T-helper 17 cell (primary cell): ENCODE data around the gene SRL. TPM values are rescaled to one million over a fixed set of nuclear protein-coding genes. Genes with fewer than 3 reads are reported as not detected.

Experiments used
- ATAC-seq: fragments of 150-1000 bp; cut with Tn5 transposase; 2 replicates; pipeline ENCODE4 v1.10.0; 2021; ENCODE audit warnings: mild to moderate bottlenecking, moderate library complexity
- DNase-seq, 3 donors: peaks; one replicate each; pipeline versions ENCODE4 v3.0.0 to v3.0.0-alpha.2; 2020 to 2021
- H3K9me3 ChIP-seq: one replicate; pipeline ENCODE4 v1.7.0; 2013; ENCODE audit warnings: low read length, mild to moderate bottlenecking; ENCODE audit not compliant: control insufficient read depth, poor library complexity, severe bottlenecking
- H3K27ac Mint-ChIP-seq: one replicate; pipeline ENCODE4 v1.8.0; 2022; ENCODE audit warnings: mild to moderate bottlenecking, moderate library complexity, mixed read lengths
- H3K27me3 Mint-ChIP-seq: one replicate; pipeline ENCODE4 v1.8.0; 2022; ENCODE audit warnings: mixed read lengths
- H3K36me3 Mint-ChIP-seq: one replicate; pipeline ENCODE4 v1.8.0; 2022; ENCODE audit warnings: low read depth, mixed read lengths
- H3K4me1 Mint-ChIP-seq: one replicate; pipeline ENCODE4 v1.8.0; 2022; ENCODE audit warnings: mild to moderate bottlenecking, mixed read lengths
- H3K4me3 Mint-ChIP-seq: one replicate; pipeline ENCODE4 v1.8.0; 2022; ENCODE audit warnings: mild to moderate bottlenecking, moderate library complexity, mixed read lengths
- total RNA-seq, 4 donors: library from RNA in 2 of 4; stranded (reverse) in 2 of 4; gene quantifications; one replicate each; pipeline ENCODE4 v1.2.3 and lab custom pipeline; 2022 to 2026

Gene SRL
- total RNA-seq, 2 donors from 2014 or later = not detected

DNA sequence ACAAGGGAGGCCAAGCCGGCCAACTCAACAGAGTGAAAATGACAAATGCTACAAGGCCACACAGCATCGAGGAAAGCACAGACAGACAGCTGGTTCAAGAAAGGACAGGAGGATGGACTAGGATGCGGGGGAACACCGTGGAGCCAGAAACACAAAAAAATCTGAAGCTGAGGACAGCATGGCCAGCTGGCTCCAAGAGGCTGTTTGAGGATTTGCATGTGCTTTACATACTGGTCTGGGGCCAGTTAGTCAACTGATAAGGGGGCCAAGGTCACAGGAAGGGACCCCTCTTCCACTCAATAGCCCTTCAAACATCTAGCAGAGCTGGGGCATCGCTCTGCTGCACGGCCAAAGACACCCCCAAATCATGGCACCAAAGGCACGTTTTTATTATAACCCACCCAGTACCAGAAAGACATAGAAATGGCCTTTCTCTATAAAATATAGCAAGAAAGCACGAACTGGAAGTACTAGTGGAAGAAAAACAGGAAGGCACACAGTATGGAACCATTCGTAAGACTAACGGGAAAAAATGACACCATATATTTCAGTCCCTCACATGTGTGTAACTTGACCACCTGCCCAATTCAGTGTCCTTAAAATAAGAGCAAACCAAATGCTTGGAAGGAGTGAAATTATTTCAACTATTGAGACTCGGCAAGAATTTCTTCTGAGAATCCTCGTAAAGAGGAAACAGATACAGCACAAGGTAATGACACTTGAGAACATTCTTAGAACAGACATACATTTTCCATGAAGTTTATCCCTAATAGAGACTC lies 7.8 kb upstream of the SRL start:
- Mint-ChIP-seq H3K36me3 (no peaks in the 10 kb centered on the region), H3K27ac (no peak overlapping the region), H3K27me3 (no peaks in the 10 kb centered on the region), H3K4me3 (no peak overlapping the region), H3K4me1 (peaks cover 3% of the 10 kb centered on the region)
- ATAC-seq (no peak), DNase-seq (no peak)
- H3K9me3 ChIP-seq = no peaks in the 10 kb centered on the region

DNA sequence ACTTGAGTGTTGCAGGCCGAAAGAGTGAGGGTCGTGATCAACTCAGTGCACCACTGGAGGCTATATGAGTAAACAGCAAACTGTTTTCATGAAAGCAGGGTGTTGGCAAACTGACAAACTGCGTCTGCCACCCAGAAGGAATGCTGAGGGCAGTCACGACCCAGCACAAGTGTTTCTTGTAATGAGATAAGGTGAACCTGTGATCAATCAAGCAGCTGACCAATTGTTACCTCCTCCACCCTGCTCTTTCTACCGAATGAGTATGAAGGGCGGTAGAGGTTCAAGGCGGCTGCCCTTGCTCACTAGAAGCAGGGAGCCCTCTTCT lies 5.5 kb upstream of the SRL start:
- ATAC-seq (no peak), DNase-seq (no peak)
- H3K27me3 Mint-ChIP-seq = no peaks in the 10 kb centered on the region
- H3K27ac Mint-ChIP-seq = no peak overlapping the region
- H3K9me3 ChIP-seq = no peaks in the 10 kb centered on the region
- H3K4me3 Mint-ChIP-seq = no peak overlapping the region
- peaks cover 6% of the 10 kb centered on the region for H3K4me1 Mint-ChIP-seq
- no peaks in the 10 kb centered on the region for H3K36me3 Mint-ChIP-seq

GRCh38 chr16:4246777-4247459 lies 5.0 kb upstream of the SRL start:
- no peaks in the 10 kb centered on the region for H3K9me3 ChIP-seq
- Mint-ChIP-seq H3K4me3 (no peak overlapping the region), H3K4me1 (peaks cover 6% of the 10 kb centered on the region), H3K27ac (no peak overlapping the region), H3K27me3 (no peaks in the 10 kb centered on the region), H3K36me3 (no peaks in the 10 kb centered on the region)
- ATAC-seq (no peak), DNase-seq (no peak)

- Mint-ChIP-seq H3K4me3 (no peak overlapping the region), H3K36me3 (peaks cover 3% of the 10 kb centered on the region), H3K4me1 (peaks cover 9% of the 10 kb centered on the region), H3K27ac (no peak overlapping the region), H3K27me3 (peaks cover 7% of the 10 kb centered on the region)
- no peaks in the 10 kb centered on the region for H3K9me3 ChIP-seq
- DNase-seq = no peak
- ATAC-seq = no peak
Measured at GRCh38 chr16:4245077-4245791, 3.4 kb upstream of the SRL start.

GRCh38 chr16:4244254-4245076 lies 2.6 kb upstream of the SRL start:
- H3K36me3 Mint-ChIP-seq = peaks cover 3% of the 10 kb centered on the region
- H3K27ac Mint-ChIP-seq = no peak overlapping the region

GRCh38 chr16:4241258-4241927 lies 487 bp downstream of the SRL start:
- no peak overlapping the region for H3K4me3 Mint-ChIP-seq
- H3K4me1 Mint-ChIP-seq = peaks cover 9% of the 10 kb centered on the region
- DNase-seq (no peak), ATAC-seq (no peak)
- H3K36me3 Mint-ChIP-seq = peaks cover 3% of the 10 kb centered on the region
- no peaks in the 10 kb centered on the region for H3K9me3 ChIP-seq
- no peak overlapping the region for H3K27ac Mint-ChIP-seq
- peaks cover 33% of the 10 kb centered on the region for H3K27me3 Mint-ChIP-seq

More at GRCh38 chr16:4244254-4245076, 2.6 kb upstream of the SRL start:
- no peak for DNase-seq
- Mint-ChIP-seq H3K4me1 (peaks cover 6% of the 10 kb centered on the region), H3K27me3 (peaks cover 15% of the 10 kb centered on the region), H3K4me3 (no peak overlapping the region)
- no peaks in the 10 kb centered on the region for H3K9me3 ChIP-seq
- ATAC-seq = no peak

DNA sequence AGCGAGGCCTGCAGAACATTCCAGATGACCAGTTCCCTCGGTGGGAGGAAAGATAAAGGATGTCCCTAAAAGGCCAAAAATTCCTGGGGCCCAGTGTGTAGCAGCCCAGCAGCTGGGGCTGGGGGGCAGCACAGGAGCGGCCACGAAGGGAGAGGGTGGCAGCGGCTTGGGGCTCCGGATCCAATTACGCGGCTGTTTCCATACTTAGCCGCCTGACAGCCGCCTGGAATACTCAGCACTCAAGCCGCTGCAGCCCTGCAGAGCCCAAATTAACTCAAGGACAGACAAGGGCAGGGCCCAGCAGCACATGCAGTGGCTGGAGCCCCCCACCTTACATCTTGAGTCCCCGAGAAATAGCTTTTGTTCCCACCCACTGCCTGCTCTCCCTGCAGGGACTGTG lies 1.3 kb downstream of the SRL start:
- peaks cover 37% of the 10 kb centered on the region for H3K27me3 Mint-ChIP-seq
- no peak overlapping the region for H3K27ac Mint-ChIP-seq
- ATAC-seq (no peak), DNase-seq (no peak)
- H3K36me3 Mint-ChIP-seq = peaks cover 3% of the 10 kb centered on the region
- no peaks in the 10 kb centered on the region for H3K9me3 ChIP-seq
- H3K4me1 Mint-ChIP-seq = peaks cover 12% of the 10 kb centered on the region
- H3K4me3 Mint-ChIP-seq = no peak overlapping the region

- H3K36me3 Mint-ChIP-seq = peaks cover 3% of the 10 kb centered on the region
- no peak for ATAC-seq
- no peaks in the 10 kb centered on the region for H3K9me3 ChIP-seq
- no peak overlapping the region for H3K4me3 Mint-ChIP-seq
- DNase-seq = no peak
- peaks cover 12% of the 10 kb centered on the region for H3K4me1 Mint-ChIP-seq
- peaks cover 43% of the 10 kb centered on the region for H3K27me3 Mint-ChIP-seq
- no peak overlapping the region for H3K27ac Mint-ChIP-seq
Measured at GRCh38 chr16:4239682-4240175, 2.2 kb downstream of the SRL start.

- H3K36me3 Mint-ChIP-seq = peaks cover 3% of the 10 kb centered on the region
Measured at GRCh38 chr16:4239020-4239419, 2.9 kb downstream of the SRL start.

DNA sequence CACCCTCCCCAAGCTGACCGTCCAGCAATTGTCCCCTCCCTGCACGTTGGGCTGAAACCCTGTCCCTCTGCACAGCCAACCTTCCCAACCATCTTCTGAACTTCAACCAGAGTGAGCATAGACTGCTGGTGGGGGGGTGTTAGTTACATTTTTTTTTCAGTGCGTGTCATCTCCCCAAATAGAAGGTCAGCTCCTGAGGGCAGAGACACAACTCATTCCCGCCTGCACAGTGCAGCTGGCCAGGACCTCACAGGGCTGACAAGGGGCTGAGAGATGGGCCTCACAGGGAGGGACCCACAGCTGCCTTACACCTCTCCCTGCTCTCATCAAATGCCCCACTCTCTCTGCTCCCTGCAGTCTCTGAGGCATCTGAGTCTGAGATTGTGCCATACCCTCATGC lies 8.4 kb downstream of the SRL start:
- no peak for ATAC-seq
- Mint-ChIP-seq H3K36me3 (no peaks in the 10 kb centered on the region), H3K27ac (no peak overlapping the region), H3K4me1 (peaks cover 7% of the 10 kb centered on the region), H3K4me3 (no peak overlapping the region), H3K27me3 (peaks cover 31% of the 10 kb centered on the region)
- no peaks in the 10 kb centered on the region for H3K9me3 ChIP-seq
- DNase-seq = no peak

More at GRCh38 chr16:4239020-4239419, 2.9 kb downstream of the SRL start:
- peaks cover 45% of the 10 kb centered on the region for H3K27me3 Mint-ChIP-seq
- no peak overlapping the region for H3K27ac Mint-ChIP-seq
- no peak overlapping the region for H3K4me3 Mint-ChIP-seq
- H3K4me1 Mint-ChIP-seq = peaks cover 12% of the 10 kb centered on the region
- no peak for DNase-seq
- H3K9me3 ChIP-seq = no peaks in the 10 kb centered on the region
- no peak for ATAC-seq

- H3K4me3 Mint-ChIP-seq = no peak overlapping the region
- H3K4me1 Mint-ChIP-seq = peaks cover 7% of the 10 kb centered on the region
- no peak overlapping the region for H3K27ac Mint-ChIP-seq
- H3K36me3 Mint-ChIP-seq = no peaks in the 10 kb centered on the region
- no peak for ATAC-seq
- H3K9me3 ChIP-seq = no peaks in the 10 kb centered on the region
- no peak for DNase-seq
- peaks cover 26% of the 10 kb centered on the region for H3K27me3 Mint-ChIP-seq
Measured at GRCh38 chr16:4232541-4233386, 9.1 kb downstream of the SRL start.

DNA sequence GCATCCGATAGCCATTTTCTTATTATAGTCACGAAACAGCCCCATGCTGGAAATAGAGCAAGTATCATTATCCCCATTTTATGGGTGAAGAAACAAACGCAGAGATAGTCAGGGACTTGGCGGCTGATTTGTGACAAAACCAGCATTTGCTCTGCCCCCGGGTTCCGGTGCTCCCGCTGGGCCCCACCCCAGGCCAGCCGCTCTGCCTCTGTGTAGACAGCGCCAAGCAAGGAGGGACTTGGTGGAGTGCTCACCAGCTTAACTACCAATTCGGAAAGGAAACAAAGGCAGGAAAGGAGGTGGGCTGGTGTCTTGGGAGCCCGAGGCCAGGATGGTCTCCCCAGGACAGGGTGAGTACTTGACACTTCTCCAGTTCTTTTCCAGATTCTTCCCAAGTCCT lies 10.0 kb downstream of the SRL start:
- peaks cover 5% of the 10 kb centered on the region for H3K4me1 Mint-ChIP-seq
- H3K4me3 Mint-ChIP-seq = no peak overlapping the region
- H3K27ac Mint-ChIP-seq = no peak overlapping the region
- H3K27me3 Mint-ChIP-seq = peaks cover 17% of the 10 kb centered on the region
- H3K9me3 ChIP-seq = no peaks in the 10 kb centered on the region
- no peak for ATAC-seq
- no peaks in the 10 kb centered on the region for H3K36me3 Mint-ChIP-seq
- no peak for DNase-seq
